ENCODE results near the gene SEMA3A. TPM values are rescaled to one million over a fixed set of nuclear protein-coding genes. Genes with fewer than 3 reads are reported as not detected.

The SEMA3A gene
- total RNA-seq, 2 experiments from 2014 or later: 0.50 to 0.60 TPM

GRCh38 chr7:84091318-84091717, 103.3 kb downstream of the SEMA3A start:
- CTCF ChIA-PET: no interaction called here
- Histone ChIP-seq H3K27me3 (ENCODE audit: control insufficient read depth in 1 of 2, insufficient read depth in 2 of 2, low read length in 2 of 2) (no peaks in the 10 kb centered on the region), H3K4me1 (ENCODE audit: insufficient read depth, low read length) (peaks cover 4% of the 10 kb centered on the region), H3K27ac (ENCODE audit: low read depth in 1 of 2, low read length in 2 of 2) (peak overlapping the region in 1 of 2 donors; percentile 18), H3K36me3 (ENCODE audit: insufficient read depth, low read length) (no peaks in the 10 kb centered on the region), H3K9me3 (ENCODE audit: control insufficient read depth in 1 of 2, insufficient read depth in 1 of 2, low read length in 2 of 2) (no peaks in the 10 kb centered on the region), H3K4me3 (ENCODE audit: low read length) (no peak overlapping the region)
- POLR2A ChIA-PET: no interaction called here
- ATAC-seq (ENCODE audit: poor library complexity) (no peak), DNase-seq (no peak)
- H3K27me3 Mint-ChIP-seq: no peaks in the 10 kb centered on the region
- H3K36me3 Mint-ChIP-seq (ENCODE audit: low read depth): no peaks in the 10 kb centered on the region
- H3K9me3 Mint-ChIP-seq: peaks cover 2% of the 10 kb centered on the region
- peak overlapping the region; percentile 92 for H3K27ac Mint-ChIP-seq
- peak overlapping the region; percentile 35 for H3K4me3 Mint-ChIP-seq
- TF ChIP-seq CTCF (IDR thresholded peaks at IDR 0.05): no peak
- intact Hi-C loops (cut with DNase I, micrococcal nuclease): no loop called here
- peaks cover 64% of the 10 kb centered on the region for H3K4me1 Mint-ChIP-seq (ENCODE audit: low read depth)

GRCh38 chr7:84088802-84089201, 105.8 kb downstream of the SEMA3A start:
- ATAC-seq (ENCODE audit: poor library complexity) (no peak), DNase-seq (no peak)
- Histone ChIP-seq H3K4me1 (ENCODE audit: insufficient read depth, low read length) (peaks cover 4% of the 10 kb centered on the region), H3K9me3 (ENCODE audit: control insufficient read depth in 1 of 2, insufficient read depth in 1 of 2, low read length in 2 of 2) (no peaks in the 10 kb centered on the region), H3K36me3 (ENCODE audit: insufficient read depth, low read length) (no peaks in the 10 kb centered on the region), H3K4me3 (ENCODE audit: low read length) (no peak overlapping the region), H3K27ac (ENCODE audit: low read depth in 1 of 2, low read length in 2 of 2) (no peak overlapping the region), H3K27me3 (ENCODE audit: control insufficient read depth in 1 of 2, insufficient read depth in 2 of 2, low read length in 2 of 2) (no peaks in the 10 kb centered on the region)
- POLR2A ChIA-PET: no interaction called here
- CTCF ChIA-PET: no interaction called here
- Mint-ChIP-seq H3K4me1 (ENCODE audit: low read depth) (peaks cover 46% of the 10 kb centered on the region), H3K36me3 (ENCODE audit: low read depth) (no peaks in the 10 kb centered on the region), H3K27me3 (no peaks in the 10 kb centered on the region), H3K4me3 (no peak overlapping the region), H3K9me3 (peaks cover 2% of the 10 kb centered on the region), H3K27ac (peak overlapping the region; percentile 15)
- intact Hi-C loops (cut with DNase I, micrococcal nuclease): no loop called here
- no peak for TF ChIP-seq CTCF (IDR thresholded peaks at IDR 0.05)

- Histone ChIP-seq H3K27ac (ENCODE audit: low read depth in 1 of 2, low read length in 2 of 2) (no peak overlapping the region), H3K4me1 (ENCODE audit: insufficient read depth, low read length) (peaks cover 4% of the 10 kb centered on the region), H3K27me3 (ENCODE audit: control insufficient read depth in 1 of 2, insufficient read depth in 2 of 2, low read length in 2 of 2) (no peaks in the 10 kb centered on the region), H3K9me3 (ENCODE audit: control insufficient read depth in 1 of 2, insufficient read depth in 1 of 2, low read length in 2 of 2) (no peaks in the 10 kb centered on the region), H3K4me3 (ENCODE audit: low read length) (no peak overlapping the region), H3K36me3 (ENCODE audit: insufficient read depth, low read length) (no peaks in the 10 kb centered on the region)
- TF ChIP-seq CTCF (IDR thresholded peaks at IDR 0.05): no peak
- POLR2A ChIA-PET: no interaction called here
- no peak overlapping the region for H3K27ac Mint-ChIP-seq
- no peaks in the 10 kb centered on the region for H3K36me3 Mint-ChIP-seq (ENCODE audit: low read depth)
- DNase-seq (no peak), ATAC-seq (ENCODE audit: poor library complexity) (no peak)
- H3K4me1 Mint-ChIP-seq (ENCODE audit: low read depth): peaks cover 27% of the 10 kb centered on the region
- no peaks in the 10 kb centered on the region for H3K9me3 Mint-ChIP-seq
- intact Hi-C loops (cut with DNase I, micrococcal nuclease): no loop called here
- H3K4me3 Mint-ChIP-seq: no peak overlapping the region
- no peaks in the 10 kb centered on the region for H3K27me3 Mint-ChIP-seq
- CTCF ChIA-PET: no interaction called here
Measured at GRCh38 chr7:84085998-84086397, 108.6 kb downstream of the SEMA3A start.

Data from CD4-positive, alpha-beta T cell (primary cell).